ENCODE data around the gene FARS2.

The FARS2 gene

GRCh38 chr6:5280920-5281319, 19.6 kb downstream of the FARS2 start:
- DNase-seq (ENCODE audit: low read depth), result no peak
- no peak for TF ChIP-seq CTCF (IDR thresholded peaks at IDR 0.05; ENCODE audit: control insufficient read depth, extremely low read depth, insufficient read depth)
- no peak overlapping the region for H3K4me3 ChIP-seq (ENCODE audit: low read depth, low read length)

- DNase-seq (ENCODE audit: low read depth), result no peak
- TF ChIP-seq CTCF (IDR thresholded peaks at IDR 0.05; ENCODE audit: control insufficient read depth, extremely low read depth, insufficient read depth), result no peak
- no peak overlapping the region for H3K4me3 ChIP-seq (ENCODE audit: low read depth, low read length)
Measured at GRCh38 chr6:5282191-5282623, 20.9 kb downstream of the FARS2 start.

- no peak for TF ChIP-seq CTCF (IDR thresholded peaks at IDR 0.05; ENCODE audit: control insufficient read depth, extremely low read depth, insufficient read depth)
- H3K4me3 ChIP-seq (ENCODE audit: low read depth, low read length), result no peak overlapping the region
- DNase-seq (ENCODE audit: low read depth), result no peak
Measured at GRCh38 chr6:5285081-5285480, 23.8 kb downstream of the FARS2 start.

- no peak overlapping the region for H3K4me3 ChIP-seq (ENCODE audit: low read depth, low read length)
- TF ChIP-seq CTCF (IDR thresholded peaks at IDR 0.05; ENCODE audit: control insufficient read depth, extremely low read depth, insufficient read depth), result no peak
Measured at GRCh38 chr6:5285526-5285925, 24.2 kb downstream of the FARS2 start.

GRCh38 chr6:5286780-5287179, 25.5 kb downstream of the FARS2 start:
- DNase-seq (ENCODE audit: low read depth), result no peak
- H3K4me3 ChIP-seq (ENCODE audit: low read depth, low read length), result no peak overlapping the region
- no peak for TF ChIP-seq CTCF (IDR thresholded peaks at IDR 0.05; ENCODE audit: control insufficient read depth, extremely low read depth, insufficient read depth)

More at GRCh38 chr6:5285526-5285925, 24.2 kb downstream of the FARS2 start:
- DNase-seq (ENCODE audit: low read depth), result no peak

- H3K4me3 ChIP-seq (ENCODE audit: low read depth, low read length), result no peak overlapping the region
- no peak for TF ChIP-seq CTCF (IDR thresholded peaks at IDR 0.05; ENCODE audit: control insufficient read depth, extremely low read depth, insufficient read depth)
- DNase-seq (ENCODE audit: low read depth), result no peak
Measured at GRCh38 chr6:5287205-5287965, 26.1 kb downstream of the FARS2 start.

GRCh38 chr6:5287966-5288297, 26.6 kb downstream of the FARS2 start:
- H3K4me3 ChIP-seq (ENCODE audit: low read depth, low read length), result no peak overlapping the region
- TF ChIP-seq CTCF (IDR thresholded peaks at IDR 0.05; ENCODE audit: control insufficient read depth, extremely low read depth, insufficient read depth), result no peak
- no peak for DNase-seq (ENCODE audit: low read depth)
